ENCODE results near the gene VPS9D1. TPM values are rescaled to one million over a fixed set of nuclear protein-coding genes. Genes with fewer than 3 reads are reported as not detected.

The VPS9D1 gene
- total RNA-seq, 1 experiment from 2014 or later = 4.8 TPM

DNA sequence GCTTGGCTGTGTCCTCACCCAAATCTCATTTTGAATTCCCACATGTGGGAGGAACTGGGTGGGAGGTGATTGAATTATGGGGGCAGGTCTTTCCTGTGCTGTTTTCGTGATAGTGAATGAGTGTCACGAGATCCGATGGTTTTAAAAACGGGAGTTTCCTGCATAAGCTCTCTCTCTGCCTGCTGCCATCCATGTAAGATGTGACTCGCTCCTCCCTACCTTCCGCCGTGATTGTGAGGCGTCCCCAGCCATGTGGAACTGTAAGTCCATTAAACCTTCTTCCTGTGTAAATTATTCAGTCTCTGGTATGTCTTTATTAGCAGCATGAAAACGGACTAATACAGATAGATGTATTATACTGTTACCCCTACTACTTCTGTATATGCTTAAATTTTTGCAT is 59.5 kb downstream of the VPS9D1 start:
- Histone ChIP-seq H3K27ac (ENCODE audit: low read length) (no peak overlapping the region), H3K9ac (ENCODE audit: low read length) (no peak overlapping the region), H3K4me3 (ENCODE audit: low read length) (no peak overlapping the region), H3K79me2 (ENCODE audit: low read length) (peaks cover 41% of the 10 kb centered on the region), H3K9me3 (ENCODE audit: low read length) (no peaks in the 10 kb centered on the region), H3K36me3 (ENCODE audit: insufficient read depth, low read length) (peaks cover 17% of the 10 kb centered on the region), H3K9me2 (replicated peaks; ENCODE audit: insufficient read depth, low read length) (no peaks in the 10 kb centered on the region), H3K27me3 (ENCODE audit: low read length) (no peaks in the 10 kb centered on the region), H2AFZ (ENCODE audit: low read length) (no peak overlapping the region), H4K20me1 (ENCODE audit: insufficient read depth, low read depth, low read length) (peaks cover 8% of the 10 kb centered on the region; the same call in 1 of the 2 replicates), H3K4me1 (ENCODE audit: low read length) (peaks cover 15% of the 10 kb centered on the region), H3K4me2 (ENCODE audit: low read depth, low read length, poor library complexity, severe bottlenecking) (no peak overlapping the region)
- no peak for DNase-seq

DNA sequence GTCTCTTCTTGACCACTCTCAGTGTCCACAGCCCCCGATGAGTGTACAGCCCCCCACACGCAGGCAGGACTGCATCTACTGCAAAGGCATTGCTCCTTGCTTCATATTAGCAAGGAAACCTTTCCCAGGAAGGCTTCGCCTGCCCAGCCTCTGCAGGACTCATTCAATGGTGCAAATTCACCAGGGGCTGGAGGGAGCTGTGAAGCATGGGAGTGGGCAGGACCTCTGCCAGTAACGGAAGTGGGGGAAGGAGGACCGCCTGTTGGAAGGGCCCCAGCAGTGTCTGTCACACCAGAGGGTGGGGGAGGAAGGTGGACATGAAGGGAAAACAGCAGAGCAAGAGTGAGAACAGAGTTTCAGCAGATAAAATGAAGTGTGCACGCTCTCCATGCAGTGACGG is 60.6 kb downstream of the VPS9D1 start:
- Histone ChIP-seq H3K27ac (ENCODE audit: low read length) (no peak overlapping the region), H3K4me1 (ENCODE audit: low read length) (peaks cover 16% of the 10 kb centered on the region), H3K4me2 (ENCODE audit: low read depth, low read length, poor library complexity, severe bottlenecking) (no peak overlapping the region), H4K20me1 (ENCODE audit: insufficient read depth, low read depth, low read length) (peaks cover 8% of the 10 kb centered on the region; the same call in 1 of the 2 replicates), H3K27me3 (ENCODE audit: low read length) (no peaks in the 10 kb centered on the region), H3K36me3 (ENCODE audit: insufficient read depth, low read length) (peaks cover 17% of the 10 kb centered on the region), H3K9me2 (replicated peaks; ENCODE audit: insufficient read depth, low read length) (no peaks in the 10 kb centered on the region), H3K9me3 (ENCODE audit: low read length) (no peaks in the 10 kb centered on the region), H3K9ac (ENCODE audit: low read length) (no peak overlapping the region), H3K4me3 (ENCODE audit: low read length) (no peak overlapping the region), H3K79me2 (ENCODE audit: low read length) (peaks cover 52% of the 10 kb centered on the region), H2AFZ (ENCODE audit: low read length) (no peak overlapping the region)
- no peak for DNase-seq

DNA sequence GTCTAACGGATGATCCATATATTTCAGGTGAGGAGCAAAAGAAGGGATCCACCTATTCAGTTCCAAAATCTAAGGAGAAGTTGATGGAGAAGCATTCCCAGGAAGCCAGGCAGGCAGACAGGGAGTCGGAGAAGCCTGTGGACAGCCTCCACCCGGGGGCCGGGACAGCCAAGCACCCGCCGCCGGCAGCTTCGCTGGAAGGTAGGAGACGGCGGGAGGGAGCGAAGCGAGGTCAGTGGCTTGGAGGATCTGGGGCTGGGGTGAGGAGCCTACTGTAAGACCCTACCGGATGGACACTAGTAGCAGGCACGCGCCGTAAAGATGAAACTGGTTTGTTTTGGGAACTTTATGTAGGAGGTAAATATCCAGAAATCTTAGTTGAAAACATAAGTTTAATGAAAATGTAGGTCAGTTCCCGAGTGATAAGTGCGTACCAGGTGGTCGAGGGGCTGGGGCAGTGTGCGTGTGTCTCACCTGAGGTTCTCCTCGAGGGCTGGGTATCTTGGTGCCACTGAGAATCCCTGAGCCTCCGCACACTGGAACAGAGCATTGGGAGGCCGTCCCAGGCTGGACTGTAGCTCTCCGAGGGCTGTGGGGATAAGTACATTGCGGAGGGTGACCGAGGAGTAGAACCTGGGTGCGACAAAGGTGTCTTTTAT is 62.3 kb downstream of the VPS9D1 start:
- peak overlapping the region; percentile 88 for H3K4me3 ChIP-seq (ENCODE audit: low read length)
- H3K4me1 ChIP-seq (ENCODE audit: low read length) = peaks cover 16% of the 10 kb centered on the region
- H3K9ac ChIP-seq (ENCODE audit: low read length) = peak overlapping the region; percentile 92
- no peaks in the 10 kb centered on the region for H3K9me2 ChIP-seq (replicated peaks; ENCODE audit: insufficient read depth, low read length)
- peaks cover 66% of the 10 kb centered on the region for H3K79me2 ChIP-seq (ENCODE audit: low read length)
- H3K27ac ChIP-seq (ENCODE audit: low read length) = peak overlapping the region; percentile 54
- H3K4me2 ChIP-seq (ENCODE audit: low read depth, low read length, poor library complexity, severe bottlenecking) = peak overlapping the region; percentile 94
- no peaks in the 10 kb centered on the region for H3K9me3 ChIP-seq (ENCODE audit: low read length)
- H2AFZ ChIP-seq (ENCODE audit: low read length) = peak overlapping the region; percentile 61
- H3K27me3 ChIP-seq (ENCODE audit: low read length) = no peaks in the 10 kb centered on the region
- peak; percentile 61 for DNase-seq
- peaks cover 14% of the 10 kb centered on the region; the same call in 1 of the 2 replicates for H4K20me1 ChIP-seq (ENCODE audit: insufficient read depth, low read depth, low read length)
- peaks cover 17% of the 10 kb centered on the region for H3K36me3 ChIP-seq (ENCODE audit: insufficient read depth, low read length)

DNA sequence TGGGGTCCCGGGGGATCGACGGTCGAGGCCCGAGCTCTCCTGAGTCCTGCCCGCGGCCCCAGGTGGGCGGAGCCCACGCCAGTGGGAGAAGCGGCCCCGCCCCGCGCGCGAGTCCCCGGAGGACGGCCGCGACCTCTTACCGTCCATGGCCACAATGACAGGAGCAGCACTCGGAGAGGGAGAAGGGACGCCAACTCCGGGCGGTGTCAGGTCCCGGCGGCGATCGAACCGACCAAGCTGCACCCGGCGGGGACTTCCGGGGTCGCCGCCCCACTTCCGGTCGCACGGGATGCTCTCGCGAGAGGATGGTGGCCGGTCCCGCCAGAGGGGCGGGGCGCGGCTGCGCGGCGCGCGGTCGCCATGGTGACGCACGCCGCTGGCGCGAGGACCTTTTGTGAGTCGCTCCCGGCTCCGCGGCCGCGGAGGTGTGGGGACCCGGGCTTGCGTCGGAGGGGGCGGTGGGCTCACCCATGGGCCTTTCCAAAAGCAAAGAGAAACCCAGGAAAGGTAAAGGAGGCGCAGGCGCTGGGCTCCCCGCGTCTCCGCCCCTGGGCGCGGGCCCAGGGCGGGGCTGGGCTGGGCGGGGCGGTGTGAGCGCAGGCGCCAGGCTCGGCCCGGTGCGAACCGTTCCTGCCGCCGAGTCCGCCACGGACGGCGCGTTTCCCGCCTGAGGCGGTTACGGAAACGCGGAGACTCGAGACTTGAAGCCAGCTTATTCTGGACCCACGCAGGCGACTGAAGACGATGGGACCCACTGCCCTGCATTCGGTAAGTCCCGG is 63.1 kb downstream of the VPS9D1 start, which contains the start of the genes CHMP1A and SPATA33:
CHMP1A (minus strand) TSS at position 267 of the 779 bp plus-strand sequence; CDS start at position 147, 120 bp downstream.
SPATA33 (plus strand) TSS at position 395 of the 779 bp plus-strand sequence; CDS start at position 471, 76 bp downstream.
- H3K79me2 ChIP-seq (ENCODE audit: low read length) = peaks cover 67% of the 10 kb centered on the region
- H4K20me1 ChIP-seq (ENCODE audit: insufficient read depth, low read depth, low read length) = peaks cover 14% of the 10 kb centered on the region; the same call in 1 of the 2 replicates
- peak within 1 kb of the TSS; percentile 88 for H3K4me3 ChIP-seq (ENCODE audit: low read length)
- peak within 1 kb of the TSS; percentile 54 for H3K27ac ChIP-seq (ENCODE audit: low read length)
- no peaks in the 10 kb centered on the region for H3K9me2 ChIP-seq (replicated peaks; ENCODE audit: insufficient read depth, low read length)
- H3K4me2 ChIP-seq (ENCODE audit: low read depth, low read length, poor library complexity, severe bottlenecking) = peak within 1 kb of the TSS; percentile 94
- peak within 1 kb of the TSS; percentile 61 for H2AFZ ChIP-seq (ENCODE audit: low read length)
- H3K9me3 ChIP-seq (ENCODE audit: low read length) = no peaks in the 10 kb centered on the region
- H3K4me1 ChIP-seq (ENCODE audit: low read length) = peaks cover 16% of the 10 kb centered on the region
- H3K27me3 ChIP-seq (ENCODE audit: low read length) = no peaks in the 10 kb centered on the region
- H3K9ac ChIP-seq (ENCODE audit: low read length) = peak within 1 kb of the TSS; percentile 92
- DNase-seq = peak; percentile 95
- peaks cover 17% of the 10 kb centered on the region for H3K36me3 ChIP-seq (ENCODE audit: insufficient read depth, low read length)

Other genes starting within 250 kb of the VPS9D1 start
- 28.5 and 29.9 TPM in 2 replicates for gene ANKRD11, start 230.3 kb downstream of the VPS9D1 start, total RNA-seq (2014; rRNA removed; shearing (Covaris generic); ENCODE audit: low replicate concordance)
- gene SPG7, start 212.5 kb downstream of the VPS9D1 start, total RNA-seq (2014; rRNA removed; shearing (Covaris generic); ENCODE audit: low replicate concordance) = 44.6 and 74.8 TPM in 2 replicates
- 6,565 and 10,922 TPM in 2 replicates for gene RPL13, start 160.2 kb downstream of the VPS9D1 start, total RNA-seq (2014; rRNA removed; shearing (Covaris generic); ENCODE audit: low replicate concordance)
- 3.7 and 3.9 TPM in 2 replicates for gene CPNE7, start 145.1 kb downstream of the VPS9D1 start, total RNA-seq (2014; rRNA removed; shearing (Covaris generic); ENCODE audit: low replicate concordance)
- 0.87 and 1.7 TPM in 2 replicates for gene DPEP1, start 107.3 kb downstream of the VPS9D1 start, total RNA-seq (2014; rRNA removed; shearing (Covaris generic); ENCODE audit: low replicate concordance)
- 35.3 and 52.4 TPM in 2 replicates for gene CHMP1A, start 63.2 kb downstream of the VPS9D1 start, total RNA-seq (2014; rRNA removed; shearing (Covaris generic); ENCODE audit: low replicate concordance)
- gene SPATA33, start 63.1 kb downstream of the VPS9D1 start, total RNA-seq (2014; rRNA removed; shearing (Covaris generic); ENCODE audit: low replicate concordance) = 5.1 and 5.3 TPM in 2 replicates
- 25.6 and 61.6 TPM in 2 replicates for gene CDK10, start 34.2 kb downstream of the VPS9D1 start, total RNA-seq (2014; rRNA removed; shearing (Covaris generic); ENCODE audit: low replicate concordance)
- 4.7 and 14.8 TPM in 2 replicates for gene SPATA2L, start 19.2 kb downstream of the VPS9D1 start, total RNA-seq (2014; rRNA removed; shearing (Covaris generic); ENCODE audit: low replicate concordance)
- 21.8 and 41.5 TPM in 2 replicates for gene ZNF276, start 639 bp upstream of the VPS9D1 start, total RNA-seq (2014; rRNA removed; shearing (Covaris generic); ENCODE audit: low replicate concordance)
- 49.3 and 57.3 TPM in 2 replicates for gene FANCA, start 95.7 kb upstream of the VPS9D1 start, total RNA-seq (2014; rRNA removed; shearing (Covaris generic); ENCODE audit: low replicate concordance)
- gene SPIRE2, start 107.6 kb upstream of the VPS9D1 start, total RNA-seq (2014; rRNA removed; shearing (Covaris generic); ENCODE audit: low replicate concordance) = 1.0 TPM in 2 replicates
- gene TCF25, start 152.7 kb upstream of the VPS9D1 start, total RNA-seq (2014; rRNA removed; shearing (Covaris generic); ENCODE audit: low replicate concordance) = 71.8 and 125 TPM in 2 replicates
- 3.2 and 4.8 TPM in 2 replicates for gene MC1R, start 198.0 kb upstream of the VPS9D1 start, total RNA-seq (2014; rRNA removed; shearing (Covaris generic); ENCODE audit: low replicate concordance)
- gene TUBB3, start 202.4 kb upstream of the VPS9D1 start, total RNA-seq (2014; rRNA removed; shearing (Covaris generic); ENCODE audit: low replicate concordance) = 210 and 405 TPM in 2 replicates
- 125 and 219 TPM in 2 replicates for gene DEF8, start 227.9 kb upstream of the VPS9D1 start, total RNA-seq (2014; rRNA removed; shearing (Covaris generic); ENCODE audit: low replicate concordance)

Measured in Karpas-422 (cell line).